Smooth muscle cell (in vitro differentiated cells): ENCODE results near the gene EVI2B. TPM values are rescaled to one million over a fixed set of nuclear protein-coding genes. Genes with fewer than 3 reads are reported as not detected.
"Not testable (repeated sequence)": the region's sequence is repeated elsewhere in the genome, so short reads cannot be mapped to it uniquely, and the experiment has no call there.

ENCODE experiments used
- DNase-seq: peaks from one replicate; lab custom pipeline; 2025; ENCODE audit not compliant: unreplicated experiment; lab: John Stamatoyannopoulos, UW
- H2AFZ ChIP-seq: fragments of 200-600 bp; sonication (generic); 2 replicates; pipeline ENCODE4 v1.6.0; 2016; ENCODE audit warnings: antibody characterized with exemption, low read depth, mild to moderate bottlenecking
- H3F3A ChIP-seq: fragments of 200-600 bp; sonication (generic); 2 replicates; pipeline ENCODE4 v1.6.0; 2017; ENCODE audit warnings: antibody characterized with exemption, low read depth
- H3K27ac ChIP-seq: fragments of 200-600 bp; sonication (generic); 2 replicates; pipeline ENCODE4 v1.5.1; 2016; ENCODE audit warnings: low read depth, mild to moderate bottlenecking
- H3K27me3 ChIP-seq: fragments of 200-600 bp; sonication (generic); 2 replicates; pipeline ENCODE4 v1.6.1; 2016; ENCODE audit warnings: low read depth, mild to moderate bottlenecking
- H3K36me3 ChIP-seq: fragments of 200-600 bp; sonication (generic); 2 replicates; pipeline ENCODE4 v1.5.1; 2016; ENCODE audit warnings: low read depth
- H3K4me1 ChIP-seq: fragments of 200-600 bp; sonication (generic); 2 replicates; pipeline ENCODE4 v1.5.1; 2016; ENCODE audit warnings: low read depth
- H3K4me2 ChIP-seq: fragments of 200-600 bp; sonication (generic); 2 replicates; pipeline ENCODE4 v1.6.0; 2016; ENCODE audit warnings: mild to moderate bottlenecking
- H3K4me3 ChIP-seq: fragments of 200-600 bp; sonication (generic); 2 replicates; pipeline ENCODE4 v1.5.1; 2016; ENCODE audit warnings: mild to moderate bottlenecking
- H3K79me2 ChIP-seq: fragments of 200-600 bp; sonication (generic); 2 replicates; pipeline ENCODE4 v1.6.0; 2016; ENCODE audit warnings: low read depth, mild to moderate bottlenecking
- H3K9ac ChIP-seq: fragments of 200-600 bp; sonication (generic); 2 replicates; pipeline ENCODE4 v1.6.0; 2016; ENCODE audit warnings: low read depth
- H3K9me3 ChIP-seq: fragments of 200-600 bp; sonication (generic); replicated peaks from 2 replicates; pipeline ENCODE4 v1.5.1; 2016; ENCODE audit warnings: low read depth
- H4K20me1 ChIP-seq: fragments of 200-600 bp; sonication (generic); 2 replicates; pipeline ENCODE4 v1.6.0; 2016; ENCODE audit warnings: low read depth
- WGBS: methylation state at CpG from one replicate; pipeline ENCODE4 v1.1.7; 2016; ENCODE audit warnings: low lambda C conversion rate; 5-methylcytosine and 5-hydroxymethylcytosine counted together
- polyA plus RNA-seq: library from polyadenylated mRNA; unstranded; fragments of >200 nt; fragmentation: Nextera tagmentation; extraction: Ambion mirVana; gene quantifications from 2 replicates; pipeline ENCODE4 v1.2.1, GENCODE V29; 2016
- total RNA-seq: library from RNA; depleted of rRNA; stranded (reverse); fragments of >200 nt; gene quantifications from 2 replicates; pipeline ENCODE4 v1.2.3, GENCODE V29; 2014
- TF ChIP-seq, protein P1 (sequence below): fragments of 200-600 bp; sonication (generic); IDR thresholded peaks from 2 replicates; pipeline ENCODE4 v1.5.1; 2017; ENCODE audit warnings: borderline replicate concordance, mild to moderate bottlenecking, antibody characterized with exemption; ENCODE audit not compliant: insufficient read depth, poor library complexity, severe bottlenecking

Gene EVI2B
- total and polyA plus RNA-seq, 2 experiments from 2014 or later, result not detected

DNA sequence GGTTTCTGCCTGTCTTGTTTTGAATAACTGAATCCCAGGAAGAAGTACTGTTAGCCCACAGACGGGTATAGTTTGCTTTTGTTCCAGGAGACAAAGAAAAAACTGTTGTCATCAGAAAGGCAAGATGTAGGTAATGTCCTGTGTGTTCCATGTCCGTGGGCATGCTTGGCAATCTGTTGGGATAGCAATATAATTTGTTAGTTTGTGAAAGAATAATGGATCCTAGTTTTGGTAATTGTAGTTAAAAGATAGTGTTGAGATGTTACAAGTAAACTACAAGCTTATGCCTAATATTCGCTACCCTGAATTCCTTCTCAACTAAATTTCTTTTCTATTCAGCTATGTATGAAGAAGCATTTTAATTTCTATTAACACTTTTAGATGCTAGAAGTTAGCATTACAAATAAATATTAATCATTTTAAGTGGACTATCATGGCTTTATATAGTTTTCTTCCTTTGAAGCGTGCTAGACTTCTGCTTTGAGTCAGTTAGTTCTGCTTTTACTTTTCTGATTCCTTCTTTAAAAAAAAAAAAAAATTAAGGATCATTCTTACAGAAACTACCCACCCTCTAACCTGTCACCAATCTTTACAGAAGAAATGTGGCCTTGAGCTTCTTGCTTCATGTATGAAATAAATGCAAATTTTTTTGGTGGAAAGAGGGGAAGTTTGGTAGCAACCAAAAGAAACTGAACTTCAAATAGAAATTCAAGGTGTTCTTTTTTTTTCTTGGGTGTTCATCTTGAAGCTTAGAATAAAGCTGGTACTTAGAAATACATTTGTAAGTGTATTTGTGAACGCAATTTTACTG lies 5.2 kb upstream of the EVI2B start:
- H3K4me3 ChIP-seq, result no peak overlapping the region
- no peaks in the 10 kb centered on the region for H3K9me3 ChIP-seq

DNA sequence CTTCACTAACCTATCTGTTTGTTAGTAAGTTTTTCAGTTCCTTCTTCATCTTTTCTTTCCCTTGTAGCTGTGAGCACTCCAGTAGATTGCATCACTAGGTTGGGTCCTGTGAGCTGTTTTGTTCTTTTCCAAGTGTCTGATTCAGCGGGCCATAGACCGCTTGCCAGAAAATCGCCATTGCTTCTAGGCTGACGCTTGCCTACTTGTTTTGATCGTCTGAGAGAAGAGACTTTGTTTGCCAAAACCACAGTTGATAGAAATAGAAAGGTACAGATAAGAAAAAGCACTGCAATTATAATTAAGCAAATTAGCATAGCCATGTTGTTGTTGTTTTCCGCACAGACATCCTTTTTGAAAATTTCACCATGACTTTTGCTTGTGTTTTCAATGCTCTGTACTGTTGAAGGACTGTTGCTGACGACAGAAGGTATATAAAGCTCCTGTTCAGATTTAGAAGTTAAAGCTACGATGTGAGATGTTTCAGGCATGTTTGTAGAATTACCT lies 4.5 kb upstream of the EVI2B start:
- DNase-seq, result no peak
- TF ChIP-seq, protein P1, sequence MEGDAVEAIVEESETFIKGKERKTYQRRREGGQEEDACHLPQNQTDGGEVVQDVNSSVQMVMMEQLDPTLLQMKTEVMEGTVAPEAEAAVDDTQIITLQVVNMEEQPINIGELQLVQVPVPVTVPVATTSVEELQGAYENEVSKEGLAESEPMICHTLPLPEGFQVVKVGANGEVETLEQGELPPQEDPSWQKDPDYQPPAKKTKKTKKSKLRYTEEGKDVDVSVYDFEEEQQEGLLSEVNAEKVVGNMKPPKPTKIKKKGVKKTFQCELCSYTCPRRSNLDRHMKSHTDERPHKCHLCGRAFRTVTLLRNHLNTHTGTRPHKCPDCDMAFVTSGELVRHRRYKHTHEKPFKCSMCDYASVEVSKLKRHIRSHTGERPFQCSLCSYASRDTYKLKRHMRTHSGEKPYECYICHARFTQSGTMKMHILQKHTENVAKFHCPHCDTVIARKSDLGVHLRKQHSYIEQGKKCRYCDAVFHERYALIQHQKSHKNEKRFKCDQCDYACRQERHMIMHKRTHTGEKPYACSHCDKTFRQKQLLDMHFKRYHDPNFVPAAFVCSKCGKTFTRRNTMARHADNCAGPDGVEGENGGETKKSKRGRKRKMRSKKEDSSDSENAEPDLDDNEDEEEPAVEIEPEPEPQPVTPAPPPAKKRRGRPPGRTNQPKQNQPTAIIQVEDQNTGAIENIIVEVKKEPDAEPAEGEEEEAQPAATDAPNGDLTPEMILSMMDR, result no peak
- Histone ChIP-seq H3K36me3 (no peaks in the 10 kb centered on the region), H3K27me3 (no peaks in the 10 kb centered on the region), H3K4me1 (peaks cover 9% of the 10 kb centered on the region), H3K79me2 (peaks cover 2% of the 10 kb centered on the region), H3K27ac (no peak overlapping the region), H4K20me1 (peaks cover 7% of the 10 kb centered on the region), H3F3A (peaks cover 4% of the 10 kb centered on the region), H3K4me2 (no peak overlapping the region), H3K4me3 (no peak overlapping the region), H3K9me3 (no peaks in the 10 kb centered on the region), H3K9ac (no peak overlapping the region), H2AFZ (no peak overlapping the region)
- WGBS, result 91% methylated on average over 8 of the region's 8 CpGs

More for the DNA sequence above, 5.2 kb upstream of the EVI2B start:
- no peak for DNase-seq
- Histone ChIP-seq H3K4me1 (peaks cover 9% of the 10 kb centered on the region), H3K27ac (peak overlapping the region; percentile 75), H3K79me2 (peaks cover 2% of the 10 kb centered on the region), H3K36me3 (no peaks in the 10 kb centered on the region), H3K27me3 (no peaks in the 10 kb centered on the region), H2AFZ (no peak overlapping the region), H3K4me2 (no peak overlapping the region), H3K9ac (no peak overlapping the region), H3F3A (peaks cover 4% of the 10 kb centered on the region), H4K20me1 (peaks cover 7% of the 10 kb centered on the region)
- TF ChIP-seq, protein P1, result no peak
- WGBS, result 94% methylated on average over 5 of the region's 5 CpGs

DNA sequence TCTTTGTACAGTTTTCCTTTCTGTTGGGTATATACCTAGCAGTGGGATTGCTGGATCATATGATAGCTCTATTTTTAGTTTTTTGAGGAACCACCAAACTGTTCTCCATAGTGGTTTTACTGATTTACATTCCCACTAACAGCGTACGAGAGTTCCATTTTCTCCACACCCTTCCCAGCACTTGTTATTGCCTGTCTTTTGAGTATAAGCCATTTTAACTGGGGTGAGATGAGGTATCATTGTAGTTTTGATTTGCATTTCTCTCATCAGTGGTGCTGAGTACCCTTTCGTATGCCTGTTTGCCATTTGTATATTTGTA lies 887 bp upstream of the EVI2B start:
- H3K4me1 ChIP-seq, result no peaks in the 10 kb centered on the region
- no peak overlapping the region for H3K27ac ChIP-seq
- H2AFZ ChIP-seq, result no peak overlapping the region
- no peak for DNase-seq
- peaks cover 2% of the 10 kb centered on the region for H3F3A ChIP-seq
- H3K27me3 ChIP-seq, result no peaks in the 10 kb centered on the region
- H4K20me1 ChIP-seq, result no peaks in the 10 kb centered on the region
- 92% methylated on average over 3 of the region's 3 CpGs for WGBS
- H3K36me3 ChIP-seq, result no peaks in the 10 kb centered on the region
- H3K9me3 ChIP-seq, result no peaks in the 10 kb centered on the region
- TF ChIP-seq, protein P1, result no peak
- no peak overlapping the region for H3K4me2 ChIP-seq
- no peak overlapping the region for H3K4me3 ChIP-seq
- no peak overlapping the region for H3K9ac ChIP-seq
- H3K79me2 ChIP-seq, result no peaks in the 10 kb centered on the region

DNA sequence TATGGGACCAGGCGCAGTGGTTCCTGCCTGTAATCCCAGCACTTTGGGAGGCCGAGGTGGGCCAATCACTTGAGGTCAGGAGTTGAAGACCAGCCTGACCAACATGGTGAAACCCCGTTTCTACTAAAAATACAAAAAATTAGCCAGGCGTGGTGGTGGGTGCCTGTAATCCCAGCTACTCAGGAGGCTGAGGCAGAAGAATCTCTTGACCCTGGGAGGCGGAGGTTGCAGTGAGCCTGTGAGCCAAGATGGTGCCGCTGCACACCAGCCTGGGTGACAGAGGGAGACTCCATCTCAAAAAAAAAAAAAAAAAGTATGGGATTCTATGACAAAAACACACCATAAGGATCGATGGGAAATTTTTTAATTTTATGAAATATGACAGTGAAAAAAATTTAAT lies 1.6 kb downstream of the EVI2B start:
- H3F3A ChIP-seq, H3K4me2 ChIP-seq, H3K4me1 ChIP-seq, H3K36me3 ChIP-seq, H3K79me2 ChIP-seq, H2AFZ ChIP-seq, H3K4me3 ChIP-seq, H4K20me1 ChIP-seq, DNase-seq, H3K27ac ChIP-seq, H3K27me3 ChIP-seq, H3K9me3 ChIP-seq, H3K9ac ChIP-seq: not testable (repeated sequence)
- WGBS, result 83% methylated on average over 7 of the region's 7 CpGs
